ENCODE data around the gene TLK1.

Gene TLK1

DNA sequence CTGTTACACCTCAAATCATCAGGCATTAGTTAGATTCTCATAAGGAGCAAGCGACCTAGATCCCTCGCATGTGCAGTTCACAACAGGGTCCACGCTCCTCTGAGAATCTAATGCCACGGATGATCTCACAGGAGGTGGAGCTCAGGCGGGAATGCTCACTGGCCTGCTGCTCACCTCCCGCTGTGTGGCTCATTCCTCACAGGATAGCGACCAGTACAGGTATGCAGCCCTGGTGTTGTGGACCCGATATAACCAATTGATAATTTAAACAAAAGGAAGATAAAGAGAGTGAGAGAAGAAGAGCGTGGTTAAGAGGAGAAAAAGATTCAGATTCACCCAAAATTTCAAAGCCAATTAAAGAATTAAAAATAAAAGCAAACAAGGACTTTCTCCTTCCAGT is 20.8 kb downstream of the TLK1 start:
- TF ChIP-seq, protein P1, sequence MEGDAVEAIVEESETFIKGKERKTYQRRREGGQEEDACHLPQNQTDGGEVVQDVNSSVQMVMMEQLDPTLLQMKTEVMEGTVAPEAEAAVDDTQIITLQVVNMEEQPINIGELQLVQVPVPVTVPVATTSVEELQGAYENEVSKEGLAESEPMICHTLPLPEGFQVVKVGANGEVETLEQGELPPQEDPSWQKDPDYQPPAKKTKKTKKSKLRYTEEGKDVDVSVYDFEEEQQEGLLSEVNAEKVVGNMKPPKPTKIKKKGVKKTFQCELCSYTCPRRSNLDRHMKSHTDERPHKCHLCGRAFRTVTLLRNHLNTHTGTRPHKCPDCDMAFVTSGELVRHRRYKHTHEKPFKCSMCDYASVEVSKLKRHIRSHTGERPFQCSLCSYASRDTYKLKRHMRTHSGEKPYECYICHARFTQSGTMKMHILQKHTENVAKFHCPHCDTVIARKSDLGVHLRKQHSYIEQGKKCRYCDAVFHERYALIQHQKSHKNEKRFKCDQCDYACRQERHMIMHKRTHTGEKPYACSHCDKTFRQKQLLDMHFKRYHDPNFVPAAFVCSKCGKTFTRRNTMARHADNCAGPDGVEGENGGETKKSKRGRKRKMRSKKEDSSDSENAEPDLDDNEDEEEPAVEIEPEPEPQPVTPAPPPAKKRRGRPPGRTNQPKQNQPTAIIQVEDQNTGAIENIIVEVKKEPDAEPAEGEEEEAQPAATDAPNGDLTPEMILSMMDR (IDR thresholded peaks at IDR 0.05; ENCODE audit: low read depth, low read length, missing control alignments) = no peak
- in situ Hi-C loops (cut with HindIII; ENCODE audit: low sequenced_read_pairs) = no loop called here

DNA sequence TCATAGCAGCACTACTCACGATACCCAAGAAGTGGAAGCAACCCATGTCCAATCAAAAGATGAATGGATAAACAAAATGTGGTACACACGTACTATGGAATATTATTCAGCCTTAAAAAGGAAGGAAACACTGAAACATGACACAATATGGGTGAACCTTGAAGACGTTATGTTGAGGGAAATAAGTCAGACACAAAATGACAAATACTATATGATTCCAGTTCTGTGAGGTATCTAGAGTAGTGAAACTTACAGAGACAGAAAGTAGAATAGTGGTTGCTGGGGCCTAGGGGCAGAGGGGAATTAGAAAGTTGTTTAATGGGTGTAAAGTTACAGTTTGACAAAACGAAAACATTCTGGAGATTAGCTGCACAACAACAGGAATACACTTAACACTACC is 24.7 kb downstream of the TLK1 start:
- in situ Hi-C loops (cut with HindIII; ENCODE audit: low sequenced_read_pairs) = no loop called here
- no peak overlapping the region for H3K4me3 ChIP-seq (ENCODE audit: low read depth, low read length)
- TF ChIP-seq, protein P1 (IDR thresholded peaks at IDR 0.05; ENCODE audit: low read depth, low read length, missing control alignments) = no peak
- no peak for DNase-seq (ENCODE audit: low read depth)

More for the DNA sequence above, 20.8 kb downstream of the TLK1 start:
- H3K4me3 ChIP-seq (ENCODE audit: low read depth, low read length) = no peak overlapping the region
- no peak for DNase-seq (ENCODE audit: low read depth)

DNA sequence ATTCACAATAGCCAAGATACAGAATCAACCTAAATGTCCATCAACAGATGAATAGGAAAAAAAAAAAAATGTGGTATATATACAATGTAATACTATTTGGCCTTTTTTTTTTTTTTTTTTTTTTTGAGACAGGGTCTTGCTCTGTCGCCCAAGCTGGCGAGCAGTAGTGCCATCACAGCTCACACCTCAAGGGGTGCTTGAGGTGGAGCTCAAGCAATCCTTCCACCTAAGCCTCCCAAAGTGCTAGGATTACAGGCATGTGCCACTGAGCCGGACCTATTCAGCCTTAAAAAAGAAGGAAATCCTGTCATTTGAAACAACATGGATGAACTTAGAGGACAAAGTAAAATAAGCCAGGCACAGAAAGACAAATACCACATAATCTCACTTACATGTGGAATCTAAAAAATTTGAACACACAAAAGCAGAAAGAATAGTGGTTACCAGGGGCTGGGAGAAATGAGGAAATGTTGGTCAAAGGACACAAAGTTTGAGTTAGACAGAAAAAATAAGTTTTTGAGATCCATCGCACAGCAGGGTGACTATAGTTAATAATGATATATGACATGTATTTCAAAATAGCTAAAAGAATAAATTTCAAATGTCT is 26.0 kb downstream of the TLK1 start:
- in situ Hi-C loops (cut with HindIII; ENCODE audit: low sequenced_read_pairs) = no loop called here
- no peak overlapping the region for H3K4me3 ChIP-seq (ENCODE audit: low read depth, low read length)
- DNase-seq (ENCODE audit: low read depth) = peak; percentile 8
- TF ChIP-seq, protein P1 (IDR thresholded peaks at IDR 0.05; ENCODE audit: low read depth, low read length, missing control alignments) = no peak

DNA sequence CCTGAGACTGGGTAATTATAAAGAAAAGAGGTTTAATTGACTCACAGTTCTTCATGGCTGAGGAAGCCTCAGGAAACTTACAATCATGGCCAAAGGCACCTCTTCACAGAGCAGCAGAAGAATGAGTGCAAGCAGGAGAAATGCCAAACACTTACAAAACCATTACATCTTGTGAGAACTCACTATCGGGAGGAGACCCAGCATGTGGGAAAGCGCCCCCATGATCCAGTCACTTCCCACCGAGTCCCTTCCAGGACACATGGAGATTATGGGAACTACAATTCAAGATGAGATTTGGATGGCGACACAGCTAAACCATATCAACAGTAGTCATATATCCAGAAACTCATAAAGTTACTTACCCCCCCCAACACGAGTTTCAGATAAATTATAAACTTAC is 28.6 kb downstream of the TLK1 start:
- in situ Hi-C loops (cut with HindIII; ENCODE audit: low sequenced_read_pairs) = no loop called here
- no peak overlapping the region for H3K4me3 ChIP-seq (ENCODE audit: low read depth, low read length)
- no peak for DNase-seq (ENCODE audit: low read depth)
- TF ChIP-seq, protein P1 (IDR thresholded peaks at IDR 0.05; ENCODE audit: low read depth, low read length, missing control alignments) = no peak

DNA sequence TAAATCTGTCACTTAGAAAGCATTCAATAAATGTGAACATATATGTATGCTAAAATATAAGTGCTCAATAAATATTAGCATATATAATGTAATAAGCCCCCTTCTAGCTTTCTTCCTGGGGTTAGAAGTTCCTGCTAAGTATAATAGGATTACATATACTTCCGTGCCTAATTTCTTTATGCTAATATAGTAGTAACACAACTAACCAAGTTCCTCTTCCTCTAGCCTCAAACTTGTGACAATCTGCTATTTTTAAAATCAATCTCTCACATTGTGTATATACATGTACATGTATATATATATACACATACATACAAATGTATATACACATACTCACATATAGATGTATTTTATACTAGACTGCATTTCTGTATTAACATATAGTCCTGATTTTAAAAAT is 32.2 kb downstream of the TLK1 start:
- no peak for DNase-seq (ENCODE audit: low read depth)
- no peak overlapping the region for H3K4me3 ChIP-seq (ENCODE audit: low read depth, low read length)
- TF ChIP-seq, protein P1 (IDR thresholded peaks at IDR 0.05; ENCODE audit: low read depth, low read length, missing control alignments) = no peak
- in situ Hi-C loops (cut with HindIII; ENCODE audit: low sequenced_read_pairs) = no loop called here

DNA sequence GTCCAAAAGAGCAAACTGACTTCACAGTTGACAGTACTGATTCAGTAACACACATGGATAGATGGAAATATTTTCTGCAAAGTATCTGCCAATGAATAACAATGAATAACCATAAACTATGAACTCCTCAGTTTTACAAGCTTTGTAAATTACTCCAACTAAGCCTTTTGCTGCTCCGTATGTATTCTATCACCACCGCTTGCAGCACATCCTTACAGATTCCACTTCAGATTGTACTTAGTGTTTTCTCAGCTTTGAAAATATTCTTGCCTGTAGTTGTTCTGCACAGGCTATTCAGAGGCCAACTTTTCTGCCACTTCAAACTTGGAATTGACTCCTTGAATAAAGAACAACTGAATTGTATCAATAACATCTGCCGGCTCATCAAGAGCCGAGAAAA is 36.2 kb downstream of the TLK1 start:
- in situ Hi-C loops (cut with HindIII; ENCODE audit: low sequenced_read_pairs) = no loop called here
- DNase-seq (ENCODE audit: low read depth) = no peak
- TF ChIP-seq, protein P1 (IDR thresholded peaks at IDR 0.05; ENCODE audit: low read depth, low read length, missing control alignments) = no peak
- no peak overlapping the region for H3K4me3 ChIP-seq (ENCODE audit: low read depth, low read length)
